RWPE1 (cell line): ENCODE results near the gene P2RX2.

Source experiments
- CTCF ChIA-PET: fragments of 350-600 bp; sonication (Branson Sonifier 250); formaldehyde crosslinking; extraction: SDS; loops from one replicate; lab custom pipeline; 2021; lab: Yijun Ruan, JAX
- POLR2A ChIA-PET: fragments of 400-600 bp; formaldehyde crosslinking; extraction: SDS; loops from one replicate; lab custom pipeline; 2020; ENCODE audit warnings: antibody characterized with exemption; ENCODE audit not compliant: low non-redundant PET; lab: Yijun Ruan, JAX
- DNase-seq: peaks from one replicate; pipeline ENCODE4 v3.0.0; 2012; ENCODE audit warnings: low spot score
- H3K27ac ChIP-seq: fragments of 450-650 bp; 2 replicates; pipeline ENCODE4 v1.5.1; 2017
- CTCF ChIP-seq: fragments of 450-650 bp; conservative IDR thresholded peaks from 2 replicates; pipeline ENCODE4 v1.5.1; 2017; ENCODE audit warnings: low read depth, mild to moderate bottlenecking

The P2RX2 gene

DNA sequence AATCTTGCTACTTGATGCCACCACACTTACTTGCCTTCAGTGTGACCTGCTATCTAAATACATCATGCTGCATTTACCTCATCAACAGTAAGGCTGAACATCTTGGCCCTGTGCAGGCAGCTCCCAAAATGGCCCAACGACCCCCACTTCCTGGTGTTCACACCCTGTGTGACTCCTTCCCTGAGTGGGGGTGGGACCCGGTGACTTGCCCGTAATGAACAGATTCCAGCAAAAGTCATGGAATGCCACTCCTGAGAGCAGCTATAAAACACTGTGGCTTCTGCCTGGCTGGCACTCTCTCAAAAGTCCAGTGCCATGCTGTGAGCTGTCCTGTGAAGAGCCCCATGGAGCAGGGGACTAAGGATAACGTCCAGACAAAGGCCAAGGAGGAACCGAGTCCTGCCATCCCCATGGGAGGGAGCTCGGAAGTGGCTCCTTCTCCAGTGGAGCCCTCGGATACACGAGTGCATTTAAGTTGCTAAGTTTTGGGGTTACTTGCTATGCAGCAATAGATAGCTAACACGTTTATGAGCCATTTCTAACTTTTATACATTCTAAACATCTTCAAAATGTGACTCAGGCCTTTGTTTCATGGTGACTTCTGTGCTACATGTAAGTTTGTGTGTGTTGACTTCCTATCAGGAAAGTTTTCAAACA is 33.0 kb downstream of the P2RX2 start:
- ChIA-PET POLR2A (no interaction called here), CTCF (interaction anchor here (0.6 kb wide), 1 partner anchor 13 kb away, joined by 3 read pairs; no protein-coding TSS in a partner anchor)
- no peak for TF ChIP-seq CTCF
- peak overlapping the region; percentile 21; the same call in 1 of the 2 replicates for H3K27ac ChIP-seq
- no peak for DNase-seq

DNA sequence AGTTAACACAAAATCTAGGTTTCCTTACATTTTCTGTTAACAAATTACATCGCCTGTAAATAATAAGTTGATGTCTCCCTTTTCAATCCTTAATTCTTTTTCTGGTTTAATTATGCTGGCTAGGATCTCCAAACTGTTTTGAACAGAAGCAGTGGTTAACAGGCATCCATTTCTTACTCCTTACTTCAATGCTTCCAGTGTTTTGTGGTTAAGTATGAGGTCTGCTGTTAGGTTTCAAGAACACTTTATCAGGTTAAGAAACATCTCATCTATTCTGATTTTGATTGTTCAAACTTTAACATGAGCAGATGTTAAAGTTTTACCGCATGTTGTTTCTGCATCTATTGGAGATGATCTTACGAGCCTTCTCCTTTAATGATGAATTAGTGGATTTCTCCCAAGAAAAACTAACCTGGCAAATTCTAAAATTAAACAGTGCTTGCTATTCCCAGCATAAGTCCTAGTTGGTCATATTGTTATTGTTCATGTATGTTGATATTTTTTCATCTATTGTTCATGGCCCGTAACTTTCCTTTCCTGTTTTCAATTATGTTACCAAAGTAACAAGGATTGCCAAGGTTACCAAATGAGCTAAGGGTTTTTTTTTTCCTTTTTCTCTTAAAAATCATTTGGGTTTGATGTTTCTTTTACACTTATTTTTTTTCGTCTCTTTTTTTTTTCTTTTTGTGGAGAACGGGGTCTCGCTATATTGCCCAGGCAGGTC is 35.2 kb downstream of the P2RX2 start:
- no peak for TF ChIP-seq CTCF
- H3K27ac ChIP-seq: no peak overlapping the region
- ChIA-PET CTCF (interaction anchor here (0.7 to 0.8 kb wide), 2 partner anchors 13 to 15 kb away, joined by 3 read pairs; no protein-coding TSS in a partner anchor), POLR2A (no interaction called here)
- DNase-seq: no peak

- no peak for TF ChIP-seq CTCF
- ChIA-PET POLR2A (no interaction called here), CTCF (no interaction called here)
- no peak overlapping the region for H3K27ac ChIP-seq
- no peak for DNase-seq
Observed at GRCh38 chr12:132657004-132657727, 38.6 kb downstream of the P2RX2 start.

DNA sequence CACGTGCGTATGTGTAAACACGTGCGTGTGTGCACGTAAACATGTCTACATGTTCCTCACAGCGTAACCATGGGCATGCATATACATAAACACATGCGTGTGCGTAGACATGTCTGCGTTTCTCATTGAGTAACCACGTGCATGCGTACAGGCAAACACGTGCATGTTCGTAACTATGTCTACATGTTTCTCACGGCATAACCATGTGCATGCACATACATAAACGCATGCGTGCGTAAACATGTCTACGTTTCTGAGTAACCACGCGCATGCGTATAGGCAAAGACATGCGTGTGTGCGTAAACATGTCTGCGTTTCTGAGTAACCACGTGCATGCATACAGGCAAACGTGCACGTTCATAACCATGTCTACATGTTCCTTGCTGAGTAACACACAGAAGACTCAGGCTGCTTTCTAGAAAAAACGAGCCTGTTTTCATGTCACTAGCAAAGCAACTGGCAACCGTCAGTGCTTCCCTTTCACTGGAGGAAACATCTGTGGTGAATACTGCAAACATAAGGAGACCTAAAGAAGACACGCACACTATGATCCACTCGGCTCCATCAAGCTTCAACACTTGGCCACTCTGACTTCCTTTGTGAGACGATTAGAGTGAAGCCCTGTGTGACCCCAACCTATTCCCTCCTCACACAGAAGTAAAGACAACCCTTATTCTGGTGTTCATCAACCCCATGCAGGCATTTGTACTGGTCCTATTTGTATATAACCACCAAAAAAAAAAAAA is 39.7 kb downstream of the P2RX2 start:
- no peak overlapping the region for H3K27ac ChIP-seq
- ChIA-PET CTCF (no interaction called here), POLR2A (no interaction called here)
- no peak for TF ChIP-seq CTCF
- DNase-seq: no peak

DNA sequence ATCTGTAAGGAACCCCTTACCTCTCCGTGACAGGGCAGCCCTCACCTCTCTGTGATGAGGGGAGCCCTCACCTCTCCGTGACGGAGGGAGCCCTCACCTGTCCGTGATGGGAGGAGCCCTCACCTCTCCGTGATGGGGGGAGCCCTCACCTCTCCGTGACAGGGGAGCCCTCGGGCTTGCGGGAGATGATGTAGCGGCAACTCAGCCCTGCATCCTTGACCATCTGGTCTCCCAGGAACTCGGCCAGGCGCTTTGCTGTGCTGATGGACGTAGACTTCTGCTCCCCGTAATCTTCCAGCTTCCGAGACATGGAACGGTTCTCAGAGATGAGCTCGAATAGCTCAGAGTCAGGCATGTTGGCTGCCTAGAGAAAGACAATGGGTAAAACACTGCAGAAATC is 40.6 kb downstream of the P2RX2 start:
- ChIA-PET CTCF (no interaction called here), POLR2A (no interaction called here)
- H3K27ac ChIP-seq: no peak overlapping the region
- no peak for DNase-seq
- no peak for TF ChIP-seq CTCF

DNA sequence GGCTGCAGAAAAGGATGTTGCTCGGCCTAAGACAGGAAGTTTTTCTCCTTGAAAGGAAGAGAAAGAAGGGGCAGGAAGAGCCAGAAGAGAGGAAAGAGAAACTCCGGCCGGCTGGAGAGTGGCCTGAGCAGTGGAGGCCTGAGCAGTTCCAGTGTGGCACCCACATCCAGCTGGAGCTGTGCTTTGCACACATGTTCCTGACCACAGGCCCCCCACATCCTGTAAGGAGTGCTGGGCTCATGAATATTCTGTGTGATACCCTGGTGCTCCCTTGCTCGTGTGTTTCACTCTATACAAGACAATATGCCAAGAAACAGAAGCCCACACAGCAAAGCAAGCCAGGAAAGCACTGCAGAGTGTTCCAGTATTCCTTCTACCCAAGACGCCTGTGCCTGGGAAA is 41.5 kb downstream of the P2RX2 start:
- no peak for TF ChIP-seq CTCF
- DNase-seq: no peak
- no peak overlapping the region for H3K27ac ChIP-seq
- POLR2A ChIA-PET: no interaction called here
- CTCF ChIA-PET: no interaction called here
